Gastrocnemius medialis (tissue), 4 donors: ENCODE results near the gene GSG1L. TPM values are rescaled to one million over a fixed set of nuclear protein-coding genes. Genes with fewer than 3 reads are reported as not detected.

Source experiments
- ATAC-seq, 2 donors: fragments of 150-250 bp; one replicate each; pipeline ENCODE4 v1.9.1; 2016
- DNase-seq, 2 donors: peaks; one replicate each; pipeline ENCODE4 v3.0.0-alpha.2; 2019
- H3K27ac ChIP-seq, 4 donors: fragments of 200-600 bp; sonication (generic); 1 replicate in 1 of 4; 2 replicates in 3 of 4; pipeline ENCODE4 v1.5.1; 2016 to 2018; ENCODE audit warnings: mild to moderate bottlenecking in 2 of 4, moderate library complexity in 1 of 4
- H3K27me3 ChIP-seq, 3 donors: fragments of 200-600 bp; sonication (generic) in 2 of 3; 1 replicate in 1 of 3; 2 replicates in 2 of 3; pipeline versions ENCODE4 v1.5.1 to v1.6.0; 2016 to 2019; ENCODE audit warnings: mild to moderate bottlenecking in 1 of 3, moderate library complexity in 1 of 3
- H3K36me3 ChIP-seq, 2 donors: fragments of 200-600 bp; sonication (generic) in 1 of 2; one replicate each; pipeline ENCODE4 v1.5.1; 2017 to 2018
- H3K4me1 ChIP-seq, 2 donors: fragments of 200-600 bp; sonication (generic) in 1 of 2; one replicate each; pipeline ENCODE4 v1.5.1; 2016 to 2017; ENCODE audit warnings: mild to moderate bottlenecking in 2 of 2
- H3K4me3 ChIP-seq, 4 donors: fragments of 200-600 bp; sonication (generic) in 3 of 4; 1 replicate in 1 of 4; 2 replicates in 3 of 4; pipeline ENCODE4 v1.5.1; 2016 to 2019; ENCODE audit warnings: mild to moderate bottlenecking in 2 of 4
- H3K9me3 ChIP-seq, 3 donors: fragments of 200-600 bp; sonication (generic) in 2 of 3; 1 replicate in 1 of 3; 2 replicates in 2 of 3; pipeline ENCODE4 v1.5.1; 2016 to 2019
- CTCF ChIP-seq, 5 experiments: fragments of 450-650 bp in 3 of 5; fragments of 200-600 bp in 2 of 5; sonication (generic) in 2 of 5; IDR thresholded peaks in 4 of 5; conservative IDR thresholded peaks in 1 of 5; 1 replicate in 4 of 5; 2 replicates in 1 of 5; pipeline ENCODE4 v1.5.1; 2016 to 2019; ENCODE audit warnings: antibody characterized with exemption in 5 of 5, mild to moderate bottlenecking in 3 of 5, moderate library complexity in 3 of 5
- POLR2A ChIP-seq, 2 donors: fragments of 450-650 bp; IDR thresholded peaks; one replicate each; pipeline ENCODE4 v1.6.1; 2017; ENCODE audit warnings: antibody characterized with exemption in 2 of 2, mild to moderate bottlenecking in 2 of 2, moderate library complexity in 2 of 2
- in situ Hi-C, 4 donors: fragments of 200-750 bp; cut with MboI; loops; one replicate each; pipeline versions ENCODE4 v1.15.0 to v1.8.0; 2017; ENCODE audit warnings: low sequenced_read_pairs in 4 of 4
- intact Hi-C: fragments of 100-400 bp; cut with DNase I; formaldehyde crosslinking; loops from one replicate; pipeline ENCODE4 v1.15.1; 2023; ENCODE audit warnings: low total_unique reads
- total RNA-seq, 4 donors: library from RNA; depleted of rRNA; stranded (reverse); fragments of >200 nt; gene quantifications; one replicate each; pipeline versions ENCODE4 v1.1.0 to v1.2.3, GENCODE V29; 2016

GSG1L gene
- total RNA-seq, 4 donors from 2014 or later = not detected

GRCh38 chr16:27852116-27852515 lies 211.4 kb downstream of the GSG1L start:
- no peak for TF ChIP-seq POLR2A (IDR thresholded peaks at IDR 0.05)
- no peak for TF ChIP-seq CTCF (IDR thresholded peaks at IDR 0.05 in 4 of 5, conservative IDR thresholded peaks at IDR 0.05 in 1 of 5)
- DNase-seq (no peak), ATAC-seq (no peak)
- H3K4me1 ChIP-seq = no peaks in the 10 kb centered on the region
- no peaks in the 10 kb centered on the region for H3K27me3 ChIP-seq
- H3K9me3 ChIP-seq = no peaks in the 10 kb centered on the region
- intact Hi-C loops = no loop called here
- no peak overlapping the region for H3K27ac ChIP-seq
- no peak overlapping the region for H3K4me3 ChIP-seq
- no peaks in the 10 kb centered on the region for H3K36me3 ChIP-seq
- in situ Hi-C loops = no loop called here

DNA sequence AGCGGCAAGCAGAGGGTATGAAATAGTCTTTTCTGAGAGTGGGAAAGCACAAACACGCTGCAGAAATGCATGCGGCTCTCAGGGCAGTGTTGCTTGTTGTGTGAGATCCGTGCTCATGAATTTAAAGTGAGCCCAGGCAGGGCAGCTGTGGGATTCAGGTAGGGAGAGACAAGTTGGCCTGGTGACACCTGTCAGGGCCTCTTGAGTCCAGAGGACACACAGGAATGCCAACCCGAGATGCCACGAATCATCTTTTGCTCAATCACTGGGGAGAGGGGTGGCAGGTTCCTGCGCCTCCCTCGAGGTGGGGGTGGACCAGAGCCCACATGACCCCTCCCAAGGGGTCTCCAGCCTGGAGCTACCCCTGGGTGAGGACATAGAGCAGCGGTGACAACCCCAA lies 211.9 kb downstream of the GSG1L start:
- DNase-seq (no peak), ATAC-seq (no peak)
- Histone ChIP-seq H3K27me3 (no peaks in the 10 kb centered on the region), H3K9me3 (no peaks in the 10 kb centered on the region), H3K4me3 (no peak overlapping the region), H3K4me1 (no peaks in the 10 kb centered on the region), H3K27ac (no peak overlapping the region), H3K36me3 (no peaks in the 10 kb centered on the region)
- intact Hi-C loops (no loop called here), in situ Hi-C loops (no loop called here)
- no peak for TF ChIP-seq CTCF (IDR thresholded peaks at IDR 0.05 in 4 of 5, conservative IDR thresholded peaks at IDR 0.05 in 1 of 5)
- no peak for TF ChIP-seq POLR2A (IDR thresholded peaks at IDR 0.05)

DNA sequence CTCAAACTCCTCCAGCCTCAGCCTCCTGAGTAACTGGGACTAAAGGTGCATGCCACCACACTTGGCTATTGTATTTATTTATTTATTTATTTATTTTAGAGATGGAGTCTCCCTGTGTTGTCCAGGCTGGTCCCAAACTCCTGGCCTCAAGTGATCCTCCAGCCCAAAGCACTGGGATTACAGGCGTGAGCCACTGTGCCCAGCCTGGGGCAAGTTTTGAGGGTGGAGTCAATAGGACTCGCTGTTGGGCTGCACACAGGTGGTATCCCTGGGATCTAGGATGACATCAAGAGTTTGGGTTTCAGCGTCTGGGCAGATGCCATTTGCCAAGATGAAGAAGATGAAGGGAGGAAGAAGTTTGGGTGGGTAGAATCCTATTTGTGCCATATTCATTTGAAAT lies 213.9 kb downstream of the GSG1L start:
- Histone ChIP-seq H3K27ac (no peak overlapping the region), H3K36me3 (no peaks in the 10 kb centered on the region), H3K27me3 (no peaks in the 10 kb centered on the region), H3K4me3 (no peak overlapping the region), H3K9me3 (no peaks in the 10 kb centered on the region), H3K4me1 (no peaks in the 10 kb centered on the region)
- in situ Hi-C loops (no loop called here), intact Hi-C loops (no loop called here)
- ATAC-seq (no peak), DNase-seq (no peak)
- TF ChIP-seq CTCF (IDR thresholded peaks at IDR 0.05 in 4 of 5, conservative IDR thresholded peaks at IDR 0.05 in 1 of 5) (no peak), POLR2A (IDR thresholded peaks at IDR 0.05) (no peak)

DNA sequence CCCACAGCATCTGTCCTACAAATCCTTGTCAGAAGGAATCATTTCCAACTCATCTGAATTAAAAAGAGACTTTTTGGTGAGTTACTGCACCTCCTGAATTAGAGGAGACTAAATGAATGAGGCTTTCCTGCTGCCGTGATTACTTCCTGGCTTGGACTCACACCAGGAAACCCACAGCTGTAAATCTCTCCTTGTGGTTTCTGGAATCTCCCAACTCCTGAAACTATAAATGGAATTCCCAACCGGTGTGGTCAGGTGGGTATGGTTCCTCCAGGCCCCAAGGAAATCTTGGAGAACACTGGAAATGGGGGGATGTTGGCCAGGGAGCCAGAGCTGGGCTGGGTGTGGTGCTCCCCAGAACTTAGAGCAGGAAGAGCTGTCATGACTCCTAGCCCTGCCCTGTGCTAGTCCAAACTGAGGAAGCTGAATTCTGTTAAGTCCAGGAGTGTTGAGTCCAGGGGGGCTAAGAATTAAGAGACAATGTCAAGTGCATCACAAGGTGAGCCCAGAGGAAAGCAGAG lies 216.4 kb downstream of the GSG1L start:
- no peaks in the 10 kb centered on the region for H3K9me3 ChIP-seq

More for the DNA sequence above, 216.4 kb downstream of the GSG1L start:
- Histone ChIP-seq H3K27me3 (no peaks in the 10 kb centered on the region), H3K4me1 (no peaks in the 10 kb centered on the region), H3K36me3 (no peaks in the 10 kb centered on the region), H3K4me3 (no peak overlapping the region), H3K27ac (no peak overlapping the region)
- in situ Hi-C loops (no loop called here), intact Hi-C loops (no loop called here)
- TF ChIP-seq CTCF (IDR thresholded peaks at IDR 0.05 in 4 of 5, conservative IDR thresholded peaks at IDR 0.05 in 1 of 5) = no peak
- TF ChIP-seq POLR2A (IDR thresholded peaks at IDR 0.05) = no peak
- DNase-seq (no peak), ATAC-seq (no peak)
